Fibroblast of skin of right quadriceps (primary cell): ENCODE results near the gene CFAP54.

Experiments
- DNase-seq: peaks from one replicate; pipeline ENCODE4 v3.0.0-alpha.2; 2013

CFAP54 gene

GRCh38 chr12:96769400-96769799 is 280.0 kb downstream of the CFAP54 start:
- no peak for DNase-seq

GRCh38 chr12:96770219-96771102 is 281.1 kb downstream of the CFAP54 start:
- no peak for DNase-seq

GRCh38 chr12:96773031-96773430 is 283.7 kb downstream of the CFAP54 start:
- no peak for DNase-seq

GRCh38 chr12:96774496-96775256 is 285.3 kb downstream of the CFAP54 start:
- peak; percentile 18 for DNase-seq

GRCh38 chr12:96776908-96777307 is 287.5 kb downstream of the CFAP54 start:
- no peak for DNase-seq

- DNase-seq, result no peak
Measured at GRCh38 chr12:96780330-96780729, 291.0 kb downstream of the CFAP54 start.

- no peak for DNase-seq
Measured at GRCh38 chr12:96786791-96787190, 297.4 kb downstream of the CFAP54 start.

- DNase-seq, result no peak
Measured at GRCh38 chr12:96803969-96804368, 314.6 kb downstream of the CFAP54 start.

GRCh38 chr12:96806272-96806671 is 316.9 kb downstream of the CFAP54 start:
- no peak for DNase-seq

- no peak for DNase-seq
Measured at GRCh38 chr12:96807741-96808140, 318.4 kb downstream of the CFAP54 start.

- DNase-seq, result no peak
Measured at GRCh38 chr12:96808587-96808986, 319.2 kb downstream of the CFAP54 start.

GRCh38 chr12:96809522-96809921 is 320.1 kb downstream of the CFAP54 start:
- DNase-seq, result no peak

GRCh38 chr12:96810057-96810456 is 320.7 kb downstream of the CFAP54 start:
- DNase-seq, result no peak

GRCh38 chr12:96810477-96810876 is 321.1 kb downstream of the CFAP54 start:
- DNase-seq, result no peak

- DNase-seq, result peak; percentile 79
Measured at GRCh38 chr12:96811083-96811482, 321.7 kb downstream of the CFAP54 start.

GRCh38 chr12:96812153-96812552 is 322.8 kb downstream of the CFAP54 start:
- no peak for DNase-seq

GRCh38 chr12:96814200-96814599 is 324.8 kb downstream of the CFAP54 start:
- no peak for DNase-seq

- no peak for DNase-seq
Measured at GRCh38 chr12:96821592-96821991, 332.2 kb downstream of the CFAP54 start.

- no peak for DNase-seq
Measured at GRCh38 chr12:96822641-96823040, 333.3 kb downstream of the CFAP54 start.

- DNase-seq, result no peak
Measured at GRCh38 chr12:96824074-96824837, 334.9 kb downstream of the CFAP54 start.

- no peak for DNase-seq
Measured at GRCh38 chr12:96824838-96825236, 335.5 kb downstream of the CFAP54 start.

GRCh38 chr12:96828169-96828789 is 338.9 kb downstream of the CFAP54 start:
- no peak for DNase-seq

GRCh38 chr12:96829354-96829753 is 340.0 kb downstream of the CFAP54 start:
- no peak for DNase-seq
